B cell (primary cell): ENCODE data around the gene RNU1-4.
"Not testable (repeated sequence)": the region's sequence is repeated elsewhere in the genome, so short reads cannot be mapped to it uniquely, and the experiment has no call there.

Source experiments
- EZH2 ChIP-seq: IDR thresholded peaks from 2 replicates; pipeline ENCODE4 v1.6.1; 2012; ENCODE audit warnings: borderline replicate concordance, low read depth, mild to moderate bottlenecking, moderate library complexity, low read length; ENCODE audit not compliant: insufficient read depth, poor library complexity, severe bottlenecking
- TF ChIP-seq, protein P1 (sequence below): fragments of 200-600 bp; IDR thresholded peaks from one replicate; pipeline ENCODE4 v1.8.0; 2022; ENCODE audit warnings: antibody characterized with exemption, mild to moderate bottlenecking

GRCh38 chr1:16725439-16726245 is 14.7 kb upstream of the RNU1-4 start:
- TF ChIP-seq, protein P1, sequence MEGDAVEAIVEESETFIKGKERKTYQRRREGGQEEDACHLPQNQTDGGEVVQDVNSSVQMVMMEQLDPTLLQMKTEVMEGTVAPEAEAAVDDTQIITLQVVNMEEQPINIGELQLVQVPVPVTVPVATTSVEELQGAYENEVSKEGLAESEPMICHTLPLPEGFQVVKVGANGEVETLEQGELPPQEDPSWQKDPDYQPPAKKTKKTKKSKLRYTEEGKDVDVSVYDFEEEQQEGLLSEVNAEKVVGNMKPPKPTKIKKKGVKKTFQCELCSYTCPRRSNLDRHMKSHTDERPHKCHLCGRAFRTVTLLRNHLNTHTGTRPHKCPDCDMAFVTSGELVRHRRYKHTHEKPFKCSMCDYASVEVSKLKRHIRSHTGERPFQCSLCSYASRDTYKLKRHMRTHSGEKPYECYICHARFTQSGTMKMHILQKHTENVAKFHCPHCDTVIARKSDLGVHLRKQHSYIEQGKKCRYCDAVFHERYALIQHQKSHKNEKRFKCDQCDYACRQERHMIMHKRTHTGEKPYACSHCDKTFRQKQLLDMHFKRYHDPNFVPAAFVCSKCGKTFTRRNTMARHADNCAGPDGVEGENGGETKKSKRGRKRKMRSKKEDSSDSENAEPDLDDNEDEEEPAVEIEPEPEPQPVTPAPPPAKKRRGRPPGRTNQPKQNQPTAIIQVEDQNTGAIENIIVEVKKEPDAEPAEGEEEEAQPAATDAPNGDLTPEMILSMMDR, result not testable (repeated sequence)
- not testable (repeated sequence) for TF ChIP-seq EZH2
